Neural crest cell (in vitro differentiated cells): ENCODE data around the gene LRRC8B. TPM values are rescaled to one million over a fixed set of nuclear protein-coding genes. Genes with fewer than 3 reads are reported as not detected.

Source experiments
- DNase-seq: peaks from one replicate; pipeline ENCODE4 v3.0.0; 2021; ENCODE audit warnings: low read depth, mixed read lengths, low spot score
- H3K27ac Mint-ChIP-seq: one replicate; pipeline ENCODE4 v1.8.0; 2021; ENCODE audit warnings: mild to moderate bottlenecking, mixed read lengths; ENCODE audit not compliant: unreplicated experiment
- H3K27me3 Mint-ChIP-seq: 2 replicates; pipeline ENCODE4 v1.8.0; 2021; ENCODE audit warnings: low read depth, mild to moderate bottlenecking, mixed read lengths
- H3K36me3 Mint-ChIP-seq: 2 replicates; pipeline ENCODE4 v1.8.0; 2021; ENCODE audit warnings: low read depth, mild to moderate bottlenecking, mixed read lengths
- H3K4me1 Mint-ChIP-seq: 2 replicates; pipeline ENCODE4 v1.8.0; 2021; ENCODE audit warnings: mixed read lengths
- H3K4me3 Mint-ChIP-seq: one replicate; pipeline ENCODE4 v1.8.0; 2021; ENCODE audit warnings: mild to moderate bottlenecking, mixed read lengths
- H3K9me3 Mint-ChIP-seq: 2 replicates; pipeline ENCODE4 v1.8.0; 2021; ENCODE audit warnings: mixed read lengths
- total RNA-seq: library from RNA; stranded (reverse); gene quantifications from 2 replicates; pipeline ENCODE4 v1.2.1, GENCODE V29; 2021
- TF ChIP-seq, protein P1 (sequence below): fragments of 200-600 bp; sonication (generic); conservative IDR thresholded peaks from 2 replicates; pipeline ENCODE4 v1.5.0; 2021; ENCODE audit warnings: antibody characterized with exemption, mild to moderate bottlenecking

LRRC8B gene
- total RNA-seq, 1 donor from 2014 or later: 21.7 TPM

DNA sequence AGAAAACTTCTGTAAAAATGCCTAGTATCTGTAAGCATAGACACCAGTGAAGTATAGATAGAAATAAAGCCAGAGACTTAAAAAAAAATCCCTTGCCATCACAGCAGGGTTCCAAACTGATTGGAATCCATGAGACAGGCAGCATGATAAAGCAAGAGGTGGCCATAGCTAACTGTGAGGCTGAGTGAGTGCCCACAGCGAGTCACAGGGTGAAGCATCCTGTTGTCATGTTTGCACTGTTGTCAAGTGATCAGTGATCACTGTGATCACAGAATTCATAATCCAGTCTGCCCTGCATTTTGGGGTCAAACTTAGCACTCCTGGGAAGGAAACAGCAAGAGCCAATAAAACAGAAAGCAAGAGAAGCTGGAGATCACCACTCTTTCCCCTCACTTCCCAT is 33.3 kb downstream of the LRRC8B start:
- Mint-ChIP-seq H3K36me3 (peaks cover 23% of the 10 kb centered on the region), H3K4me1 (peaks cover 19% of the 10 kb centered on the region), H3K27me3 (no peaks in the 10 kb centered on the region), H3K4me3 (no peak overlapping the region), H3K27ac (no peak overlapping the region), H3K9me3 (peaks cover 8% of the 10 kb centered on the region)
- TF ChIP-seq, protein P1, sequence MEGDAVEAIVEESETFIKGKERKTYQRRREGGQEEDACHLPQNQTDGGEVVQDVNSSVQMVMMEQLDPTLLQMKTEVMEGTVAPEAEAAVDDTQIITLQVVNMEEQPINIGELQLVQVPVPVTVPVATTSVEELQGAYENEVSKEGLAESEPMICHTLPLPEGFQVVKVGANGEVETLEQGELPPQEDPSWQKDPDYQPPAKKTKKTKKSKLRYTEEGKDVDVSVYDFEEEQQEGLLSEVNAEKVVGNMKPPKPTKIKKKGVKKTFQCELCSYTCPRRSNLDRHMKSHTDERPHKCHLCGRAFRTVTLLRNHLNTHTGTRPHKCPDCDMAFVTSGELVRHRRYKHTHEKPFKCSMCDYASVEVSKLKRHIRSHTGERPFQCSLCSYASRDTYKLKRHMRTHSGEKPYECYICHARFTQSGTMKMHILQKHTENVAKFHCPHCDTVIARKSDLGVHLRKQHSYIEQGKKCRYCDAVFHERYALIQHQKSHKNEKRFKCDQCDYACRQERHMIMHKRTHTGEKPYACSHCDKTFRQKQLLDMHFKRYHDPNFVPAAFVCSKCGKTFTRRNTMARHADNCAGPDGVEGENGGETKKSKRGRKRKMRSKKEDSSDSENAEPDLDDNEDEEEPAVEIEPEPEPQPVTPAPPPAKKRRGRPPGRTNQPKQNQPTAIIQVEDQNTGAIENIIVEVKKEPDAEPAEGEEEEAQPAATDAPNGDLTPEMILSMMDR: no peak
- DNase-seq: no peak

DNA sequence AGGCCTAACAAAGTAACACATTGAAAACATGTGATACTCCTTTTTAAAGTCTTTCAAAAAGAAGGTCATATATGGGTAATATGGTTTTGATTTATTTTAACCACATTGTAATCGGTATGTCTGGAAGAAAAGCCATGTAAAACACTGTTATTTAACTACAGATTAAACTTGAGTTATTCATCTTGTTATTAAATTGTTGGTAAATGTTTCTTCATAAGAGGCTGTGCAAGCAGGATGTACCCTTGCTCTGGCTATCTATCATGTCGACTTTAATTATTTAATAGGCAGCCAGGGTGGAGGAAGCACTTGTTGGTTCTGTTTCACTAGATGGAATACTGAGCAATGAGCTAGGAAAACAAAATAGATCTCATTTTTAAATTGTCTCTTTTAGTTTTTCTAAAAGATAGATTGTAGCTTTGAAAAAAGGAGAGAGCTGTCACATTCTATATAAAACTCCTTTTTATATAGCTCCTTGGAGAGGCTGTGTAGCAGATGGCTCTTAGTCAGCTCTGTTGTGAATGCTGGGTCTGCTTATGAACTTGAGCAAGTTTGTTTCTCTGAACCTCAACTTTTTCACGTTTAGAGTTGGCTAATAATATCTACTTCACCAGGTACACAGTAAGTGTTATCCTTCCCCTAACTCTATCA is 39.5 kb downstream of the LRRC8B start:
- Mint-ChIP-seq H3K27me3 (no peaks in the 10 kb centered on the region), H3K9me3 (peaks cover 5% of the 10 kb centered on the region), H3K4me1 (peaks cover 18% of the 10 kb centered on the region), H3K4me3 (no peak overlapping the region), H3K36me3 (peaks cover 9% of the 10 kb centered on the region), H3K27ac (no peak overlapping the region)
- TF ChIP-seq, protein P1: no peak
- no peak for DNase-seq

DNA sequence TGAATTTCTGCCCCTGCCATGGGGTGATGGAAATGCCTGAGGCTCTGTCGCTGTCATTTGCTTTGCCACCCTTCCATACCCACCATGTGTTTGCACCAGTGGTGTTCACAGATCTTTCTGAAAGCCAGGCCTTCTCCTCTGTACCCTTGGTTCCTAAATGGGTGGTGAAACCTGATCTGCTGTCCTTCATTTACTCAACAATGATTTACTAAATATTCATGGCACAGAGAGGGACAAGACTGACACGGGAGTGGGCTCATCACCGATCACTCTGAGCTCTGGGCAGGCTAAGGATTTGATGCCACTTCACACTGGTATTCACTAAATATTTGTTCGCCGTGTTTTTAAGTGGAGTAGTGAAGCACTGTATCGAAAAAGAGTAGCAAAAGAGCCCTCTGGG is 40.9 kb downstream of the LRRC8B start:
- Mint-ChIP-seq H3K4me3 (no peak overlapping the region), H3K9me3 (peaks cover under 1% of the 10 kb centered on the region), H3K36me3 (peaks cover 9% of the 10 kb centered on the region), H3K27ac (no peak overlapping the region), H3K4me1 (peaks cover 18% of the 10 kb centered on the region), H3K27me3 (no peaks in the 10 kb centered on the region)
- TF ChIP-seq, protein P1: no peak
- no peak for DNase-seq

DNA sequence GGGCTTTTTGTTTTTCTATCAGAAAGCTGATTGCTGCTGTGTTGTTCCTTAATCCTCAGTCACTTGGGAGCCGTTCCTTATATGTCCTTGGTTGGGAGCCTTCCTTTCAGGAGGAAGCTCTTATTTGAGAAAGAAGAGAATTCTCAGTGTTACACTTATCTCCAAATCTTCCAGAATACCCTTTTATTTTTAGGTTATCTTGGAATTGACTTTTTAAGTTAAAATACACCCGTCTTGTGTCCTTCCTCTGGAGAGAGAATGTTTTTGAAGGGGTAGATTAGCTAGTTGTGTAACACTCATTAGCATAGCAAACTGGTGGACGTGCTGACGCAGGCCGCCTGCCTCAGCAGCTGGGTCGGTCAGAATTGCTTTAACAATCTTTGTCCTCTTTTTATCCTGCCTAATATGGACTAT is 42.1 kb downstream of the LRRC8B start:
- no peak for DNase-seq
- H3K4me1 Mint-ChIP-seq: peaks cover 18% of the 10 kb centered on the region
- peaks cover 19% of the 10 kb centered on the region for H3K36me3 Mint-ChIP-seq
- H3K27ac Mint-ChIP-seq: no peak overlapping the region
- H3K27me3 Mint-ChIP-seq: no peaks in the 10 kb centered on the region
- H3K4me3 Mint-ChIP-seq: no peak overlapping the region
- TF ChIP-seq, protein P1: no peak
- H3K9me3 Mint-ChIP-seq: peaks cover 11% of the 10 kb centered on the region

DNA sequence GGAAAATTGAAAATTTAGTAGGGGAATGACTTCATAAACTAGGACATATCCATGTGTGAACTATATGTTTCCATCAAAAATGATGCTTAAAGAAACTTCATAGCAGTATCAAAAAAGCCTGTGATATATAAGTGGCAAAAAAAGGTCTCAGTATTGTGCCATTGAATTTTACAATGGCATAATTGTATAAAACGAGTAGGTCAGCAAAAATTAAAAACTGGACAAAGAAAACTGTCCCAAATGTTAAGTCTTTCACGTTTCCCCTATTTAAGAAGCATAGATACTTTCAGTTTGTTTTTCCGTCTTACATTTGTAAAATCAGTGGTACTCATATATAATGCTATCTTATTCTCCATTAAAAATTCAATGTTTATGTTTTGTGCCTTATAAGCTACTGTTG is 43.2 kb downstream of the LRRC8B start:
- TF ChIP-seq, protein P1: no peak
- no peak for DNase-seq
- peaks cover 22% of the 10 kb centered on the region for H3K36me3 Mint-ChIP-seq
- H3K27me3 Mint-ChIP-seq: no peaks in the 10 kb centered on the region
- peaks cover 18% of the 10 kb centered on the region for H3K4me1 Mint-ChIP-seq
- H3K9me3 Mint-ChIP-seq: peaks cover 17% of the 10 kb centered on the region
- H3K4me3 Mint-ChIP-seq: no peak overlapping the region
- H3K27ac Mint-ChIP-seq: no peak overlapping the region
